GM23338 (cell line): ENCODE data around the gene CHST14. TPM values are rescaled to one million over a fixed set of nuclear protein-coding genes. Genes with fewer than 3 reads are reported as not detected.
"Not testable (repeated sequence)": the region's sequence is repeated elsewhere in the genome, so short reads cannot be mapped to it uniquely, and the experiment has no call there.

Experiments
- ATAC-seq: fragments of 200-7000 bp; cut with Tn5 transposase; 3 replicates; pipeline ENCODE4 v1.9.1; 2020
- DNase-seq: peaks from one replicate; pipeline ENCODE4 v3.0.0-alpha.2; 2015; ENCODE audit warnings: low spot score
- H2AFZ ChIP-seq: fragments of 200-600 bp; sonication (generic); 2 replicates; pipeline ENCODE4 v1.8.0; 2016; ENCODE audit warnings: antibody characterized with exemption, mild to moderate bottlenecking, moderate library complexity
- H3F3A ChIP-seq: fragments of 200-600 bp; sonication (generic); replicated peaks from 2 replicates; pipeline ENCODE4 v1.8.0; 2017; ENCODE audit warnings: antibody characterized with exemption, mixed run types, low read depth
- H3K27ac ChIP-seq: fragments of 200-600 bp; sonication (generic); 2 replicates; pipeline ENCODE4 v1.6.1; 2016; ENCODE audit warnings: low read depth
- H3K27me3 ChIP-seq: fragments of 200-600 bp; sonication (generic); 2 replicates; pipeline ENCODE4 v1.8.0; 2016; ENCODE audit warnings: mild to moderate bottlenecking, mixed run types, moderate library complexity; ENCODE audit not compliant: insufficient read depth
- H3K36me3 ChIP-seq: fragments of 200-600 bp; sonication (generic); 2 replicates; pipeline ENCODE4 v1.8.0; 2016; ENCODE audit warnings: mild to moderate bottlenecking; ENCODE audit not compliant: insufficient read depth
- H3K4me1 ChIP-seq: fragments of 200-600 bp; sonication (generic); 2 replicates; pipeline ENCODE4 v1.8.0; 2016; ENCODE audit warnings: mild to moderate bottlenecking, moderate library complexity; ENCODE audit not compliant: insufficient read depth
- H3K4me2 ChIP-seq: fragments of 200-600 bp; sonication (generic); 2 replicates; pipeline ENCODE4 v1.7.1; 2017; ENCODE audit warnings: mixed run types
- H3K4me3 ChIP-seq: fragments of 200-600 bp; sonication (generic); 2 replicates; pipeline ENCODE4 v1.6.1; 2016; ENCODE audit warnings: mixed run types
- H3K79me2 ChIP-seq: fragments of 200-600 bp; sonication (generic); replicated peaks from 2 replicates; pipeline ENCODE4 v1.8.0; 2017; ENCODE audit warnings: mild to moderate bottlenecking; ENCODE audit not compliant: insufficient read depth
- H3K9me2 ChIP-seq: fragments of 200-600 bp; sonication (generic); 2 replicates; pipeline ENCODE4 v1.8.0; 2017; ENCODE audit not compliant: insufficient read depth
- H4K20me1 ChIP-seq: fragments of 200-600 bp; sonication (generic); replicated peaks from 2 replicates; pipeline ENCODE4 v1.8.0; 2017; ENCODE audit warnings: mild to moderate bottlenecking; ENCODE audit not compliant: insufficient read depth
- H3K27ac Mint-ChIP-seq: 2 replicates; pipeline ENCODE4 v1.8.0; 2020; ENCODE audit warnings: inconsistent platforms, mild to moderate bottlenecking, moderate library complexity, mixed read lengths
- H3K27me3 Mint-ChIP-seq: 3 replicates; pipeline ENCODE4 v1.8.0; 2022; ENCODE audit warnings: low read depth, mild to moderate bottlenecking, moderate library complexity, mixed read lengths, inconsistent platforms; ENCODE audit not compliant: insufficient read depth, poor library complexity
- H3K36me3 Mint-ChIP-seq: 3 replicates; pipeline ENCODE4 v1.8.0; 2021; ENCODE audit warnings: low read depth, mild to moderate bottlenecking, inconsistent platforms, moderate library complexity, mixed read lengths
- H3K4me1 Mint-ChIP-seq: 3 replicates; pipeline ENCODE4 v1.8.0; 2020; ENCODE audit warnings: mild to moderate bottlenecking, inconsistent platforms, mixed read lengths
- H3K4me3 Mint-ChIP-seq: 3 replicates; pipeline ENCODE4 v1.8.0; 2021; ENCODE audit warnings: moderate library complexity, mild to moderate bottlenecking, inconsistent platforms, mixed read lengths
- H3K9me3 Mint-ChIP-seq: 3 replicates; pipeline ENCODE4 v1.8.0; 2020; ENCODE audit warnings: moderate library complexity, mild to moderate bottlenecking, inconsistent platforms, mixed read lengths
- CREB1 ChIP-seq: fragments of 250-450 bp; sonication (Bioruptor Pico); IDR thresholded peaks from 2 replicates; pipeline ENCODE4 v1.5.0; 2020; ENCODE audit warnings: low read depth, mild to moderate bottlenecking, moderate library complexity
- EZH2 ChIP-seq: fragments of 200-600 bp; sonication (generic); IDR thresholded peaks from one replicate; pipeline ENCODE4 v1.8.0; 2017; ENCODE audit warnings: antibody characterized with exemption, mild to moderate bottlenecking, low read depth; ENCODE audit not compliant: unreplicated experiment
- EZH2phosphoT487 ChIP-seq: fragments of 200-600 bp; sonication (generic); IDR thresholded peaks from one replicate; pipeline ENCODE4 v1.8.1; 2018; ENCODE audit warnings: antibody characterized with exemption; ENCODE audit not compliant: unreplicated experiment
- JUNB ChIP-seq: IDR thresholded peaks from one replicate; pipeline ENCODE4 v1.6.1; 2016; ENCODE audit warnings: antibody characterized with exemption; ENCODE audit not compliant: unreplicated experiment
- NANOG ChIP-seq: IDR thresholded peaks from 2 replicates; pipeline ENCODE4 v1.6.1; 2016; ENCODE audit warnings: antibody characterized with exemption, borderline replicate concordance
- STAT1 ChIP-seq: IDR thresholded peaks from one replicate; pipeline ENCODE4 v1.6.1; 2016; ENCODE audit warnings: antibody characterized with exemption; ENCODE audit not compliant: unreplicated experiment
- ZNF331 ChIP-seq: fragments of 250-450 bp; sonication (Bioruptor Pico); IDR thresholded peaks from 2 replicates; pipeline ENCODE4 v1.5.0; 2020; ENCODE audit warnings: low read depth, mild to moderate bottlenecking, moderate library complexity
- polyA plus RNA-seq: library from polyadenylated mRNA; unstranded; fragments of >200 nt; fragmentation: Nextera tagmentation; extraction: Ambion mirVana; gene quantifications from 2 replicates; pipeline ENCODE4 v1.2.1, GENCODE V29; 2016
- total RNA-seq: library from RNA; depleted of rRNA; stranded (reverse); fragments of >200 nt; shearing (Covaris generic); gene quantifications from 2 replicates; pipeline ENCODE4 v1.2.3, GENCODE V29; 2014
- TF ChIP-seq, protein P1 (sequence below): fragments of 250-450 bp; sonication (Bioruptor Pico); IDR thresholded peaks from 2 replicates; pipeline ENCODE4 v1.5.0; 2020; ENCODE audit warnings: mild to moderate bottlenecking, moderate library complexity
- TF ChIP-seq, protein P2 (sequence below): IDR thresholded peaks from 2 replicates; pipeline ENCODE4 v1.6.1; 2016; ENCODE audit warnings: antibody characterized with exemption

The CHST14 gene
- total and polyA plus RNA-seq, 2 experiments from 2014 or later: 8.4 to 15.6 TPM

DNA sequence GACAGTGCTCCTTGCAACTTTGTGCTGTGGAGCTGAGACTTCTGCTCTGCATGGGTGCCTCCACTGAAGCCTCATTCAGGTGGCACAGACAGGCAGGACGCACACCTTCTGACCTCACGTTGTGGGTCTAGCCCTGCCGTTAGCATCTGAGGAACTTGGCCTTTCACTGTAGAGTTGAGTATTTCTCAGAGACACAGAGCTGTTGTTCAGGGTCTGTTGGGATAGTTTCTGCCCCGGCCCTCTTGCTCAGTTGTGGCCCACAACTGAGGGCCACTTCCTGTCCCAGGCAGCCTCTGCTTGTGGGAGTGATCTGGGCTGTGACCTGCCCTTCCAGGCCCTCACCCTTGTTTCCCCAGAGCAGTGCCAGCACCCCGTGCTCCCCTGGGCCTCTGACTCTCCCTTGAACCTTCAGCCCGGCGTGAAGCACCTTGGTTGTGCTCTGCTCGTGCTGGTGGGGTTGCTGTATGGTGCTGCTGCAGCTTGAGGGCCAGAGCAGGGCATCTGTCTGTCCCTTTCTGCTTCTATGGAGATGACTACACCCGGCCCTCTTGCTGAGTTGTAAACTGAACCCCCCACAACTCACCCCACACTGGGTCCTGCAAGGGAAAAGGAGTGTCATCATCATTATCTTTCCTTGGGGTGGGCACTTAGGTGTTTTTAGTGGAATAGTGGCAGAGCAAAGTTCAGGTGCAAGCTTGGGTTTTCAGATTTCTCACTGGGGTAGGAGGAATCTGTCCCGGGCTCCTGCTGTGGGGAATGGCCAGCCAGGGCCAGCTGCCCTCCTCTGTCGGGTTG lies 18.3 kb upstream of the CHST14 start (continued):
- TF ChIP-seq CREB1 (CRISPR knock-in tag): no peak
- no peak for TF ChIP-seq NANOG
- TF ChIP-seq EZH2phosphoT487: no peak

DNA sequence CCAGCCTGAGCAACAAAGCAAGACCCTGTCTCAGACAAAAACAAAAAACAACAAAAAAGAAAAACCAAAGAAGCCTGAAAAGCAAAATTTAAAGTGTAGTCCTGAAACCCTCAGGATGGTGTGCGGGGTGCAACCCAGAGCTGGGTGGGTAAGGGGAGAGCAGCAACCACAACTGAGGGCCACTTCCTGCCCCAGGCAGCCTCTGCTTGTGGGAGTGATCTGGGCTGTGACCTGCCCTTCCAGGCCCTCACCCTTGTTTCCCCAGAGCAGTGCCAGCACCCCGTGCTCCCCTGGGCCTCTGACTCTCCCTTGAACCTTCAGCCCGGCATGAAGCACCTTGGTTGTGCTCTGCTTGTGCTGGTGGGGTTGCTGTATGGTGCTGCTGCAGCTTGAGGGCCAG lies 16.8 kb upstream of the CHST14 start:
- peaks cover 95% of the 10 kb centered on the region for H3K79me2 ChIP-seq
- not testable (repeated sequence) for H3K4me2 ChIP-seq, H3K27me3 ChIP-seq, H3K36me3 ChIP-seq, H3K4me3 ChIP-seq, ATAC-seq, H2AFZ ChIP-seq, H3F3A ChIP-seq, H3K9me2 ChIP-seq, DNase-seq, H3K9me3 Mint-ChIP-seq, H3K27ac ChIP-seq
- Mint-ChIP-seq H3K27ac (0 out of 2 replicates have a peak overlapping the region, but pooled peaks have one; percentile 11), H3K27me3 (peaks cover 18% of the 10 kb centered on the region), H3K4me3 (peak overlapping the region; percentile 20; the same call in 1 of the 3 replicates), H3K4me1 (peaks cover 81% of the 10 kb centered on the region), H3K36me3 (peaks cover 11% of the 10 kb centered on the region; the same call in 2 of the 3 replicates)
- H3K4me1 ChIP-seq: peaks cover 48% of the 10 kb centered on the region
- peaks cover 53% of the 10 kb centered on the region for H4K20me1 ChIP-seq

DNA sequence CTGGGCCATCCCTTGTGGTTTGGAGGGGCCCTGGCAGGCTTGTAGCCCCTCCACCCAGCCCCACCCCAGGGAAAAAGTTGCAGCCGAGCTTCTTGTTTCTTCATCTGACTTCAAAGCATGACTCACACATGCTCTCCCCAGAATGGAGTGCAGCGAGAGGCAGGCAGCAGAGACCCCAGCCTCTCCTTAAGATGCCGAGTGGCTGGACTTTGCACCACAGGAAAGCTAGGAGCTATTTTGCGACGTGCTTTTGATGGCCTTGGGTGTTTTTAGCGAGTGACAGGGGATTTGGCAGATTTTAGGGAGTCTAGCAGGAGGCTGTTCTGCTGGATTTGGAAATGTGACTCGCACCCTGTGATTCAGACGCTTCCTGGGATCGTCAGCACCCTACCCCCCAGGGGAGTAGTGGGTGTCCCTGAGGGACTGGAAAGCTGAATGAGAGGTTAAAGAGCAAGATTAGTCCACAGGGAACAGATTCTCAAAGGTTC lies 15.8 kb upstream of the CHST14 start:
- no peak for ATAC-seq
- TF ChIP-seq, protein P1, sequence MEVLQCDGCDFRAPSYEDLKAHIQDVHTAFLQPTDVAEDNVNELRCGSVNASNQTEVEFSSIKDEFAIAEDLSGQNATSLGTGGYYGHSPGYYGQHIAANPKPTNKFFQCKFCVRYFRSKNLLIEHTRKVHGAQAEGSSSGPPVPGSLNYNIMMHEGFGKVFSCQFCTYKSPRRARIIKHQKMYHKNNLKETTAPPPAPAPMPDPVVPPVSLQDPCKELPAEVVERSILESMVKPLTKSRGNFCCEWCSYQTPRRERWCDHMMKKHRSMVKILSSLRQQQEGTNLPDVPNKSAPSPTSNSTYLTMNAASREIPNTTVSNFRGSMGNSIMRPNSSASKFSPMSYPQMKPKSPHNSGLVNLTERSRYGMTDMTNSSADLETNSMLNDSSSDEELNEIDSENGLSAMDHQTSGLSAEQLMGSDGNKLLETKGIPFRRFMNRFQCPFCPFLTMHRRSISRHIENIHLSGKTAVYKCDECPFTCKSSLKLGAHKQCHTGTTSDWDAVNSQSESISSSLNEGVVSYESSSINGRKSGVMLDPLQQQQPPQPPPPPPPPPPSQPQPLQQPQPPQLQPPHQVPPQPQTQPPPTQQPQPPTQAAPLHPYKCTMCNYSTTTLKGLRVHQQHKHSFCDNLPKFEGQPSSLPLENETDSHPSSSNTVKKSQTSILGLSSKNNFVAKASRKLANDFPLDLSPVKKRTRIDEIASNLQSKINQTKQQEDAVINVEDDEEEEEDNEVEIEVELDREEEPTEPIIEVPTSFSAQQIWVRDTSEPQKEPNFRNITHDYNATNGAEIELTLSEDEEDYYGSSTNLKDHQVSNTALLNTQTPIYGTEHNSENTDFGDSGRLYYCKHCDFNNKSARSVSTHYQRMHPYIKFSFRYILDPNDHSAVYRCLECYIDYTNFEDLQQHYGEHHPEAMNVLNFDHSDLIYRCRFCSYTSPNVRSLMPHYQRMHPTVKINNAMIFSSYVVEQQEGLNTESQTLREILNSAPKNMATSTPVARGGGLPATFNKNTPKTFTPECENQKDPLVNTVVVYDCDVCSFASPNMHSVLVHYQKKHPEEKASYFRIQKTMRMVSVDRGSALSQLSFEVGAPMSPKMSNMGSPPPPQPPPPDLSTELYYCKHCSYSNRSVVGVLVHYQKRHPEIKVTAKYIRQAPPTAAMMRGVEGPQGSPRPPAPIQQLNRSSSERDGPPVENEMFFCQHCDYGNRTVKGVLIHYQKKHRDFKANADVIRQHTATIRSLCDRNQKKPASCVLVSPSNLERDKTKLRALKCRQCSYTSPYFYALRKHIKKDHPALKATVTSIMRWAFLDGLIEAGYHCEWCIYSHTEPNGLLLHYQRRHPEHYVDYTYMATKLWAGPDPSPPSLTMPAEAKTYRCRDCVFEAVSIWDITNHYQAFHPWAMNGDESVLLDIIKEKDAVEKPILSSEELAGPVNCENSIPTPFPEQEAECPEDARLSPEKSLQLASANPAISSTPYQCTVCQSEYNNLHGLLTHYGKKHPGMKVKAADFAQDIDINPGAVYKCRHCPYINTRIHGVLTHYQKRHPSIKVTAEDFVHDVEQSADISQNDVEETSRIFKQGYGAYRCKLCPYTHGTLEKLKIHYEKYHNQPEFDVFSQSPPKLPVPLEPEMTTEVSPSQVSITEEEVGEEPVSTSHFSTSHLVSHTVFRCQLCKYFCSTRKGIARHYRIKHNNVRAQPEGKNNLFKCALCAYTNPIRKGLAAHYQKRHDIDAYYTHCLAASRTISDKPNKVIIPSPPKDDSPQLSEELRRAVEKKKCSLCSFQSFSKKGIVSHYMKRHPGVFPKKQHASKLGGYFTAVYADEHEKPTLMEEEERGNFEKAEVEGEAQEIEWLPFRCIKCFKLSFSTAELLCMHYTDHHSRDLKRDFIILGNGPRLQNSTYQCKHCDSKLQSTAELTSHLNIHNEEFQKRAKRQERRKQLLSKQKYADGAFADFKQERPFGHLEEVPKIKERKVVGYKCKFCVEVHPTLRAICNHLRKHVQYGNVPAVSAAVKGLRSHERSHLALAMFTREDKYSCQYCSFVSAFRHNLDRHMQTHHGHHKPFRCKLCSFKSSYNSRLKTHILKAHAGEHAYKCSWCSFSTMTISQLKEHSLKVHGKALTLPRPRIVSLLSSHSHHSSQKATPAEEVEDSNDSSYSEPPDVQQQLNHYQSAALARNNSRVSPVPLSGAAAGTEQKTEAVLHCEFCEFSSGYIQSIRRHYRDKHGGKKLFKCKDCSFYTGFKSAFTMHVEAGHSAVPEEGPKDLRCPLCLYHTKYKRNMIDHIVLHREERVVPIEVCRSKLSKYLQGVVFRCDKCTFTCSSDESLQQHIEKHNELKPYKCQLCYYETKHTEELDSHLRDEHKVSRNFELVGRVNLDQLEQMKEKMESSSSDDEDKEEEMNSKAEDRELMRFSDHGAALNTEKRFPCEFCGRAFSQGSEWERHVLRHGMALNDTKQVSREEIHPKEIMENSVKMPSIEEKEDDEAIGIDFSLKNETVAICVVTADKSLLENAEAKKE: no peak
- no peak for TF ChIP-seq EZH2
- TF ChIP-seq EZH2phosphoT487: no peak
- TF ChIP-seq JUNB: no peak
- TF ChIP-seq, protein P2, sequence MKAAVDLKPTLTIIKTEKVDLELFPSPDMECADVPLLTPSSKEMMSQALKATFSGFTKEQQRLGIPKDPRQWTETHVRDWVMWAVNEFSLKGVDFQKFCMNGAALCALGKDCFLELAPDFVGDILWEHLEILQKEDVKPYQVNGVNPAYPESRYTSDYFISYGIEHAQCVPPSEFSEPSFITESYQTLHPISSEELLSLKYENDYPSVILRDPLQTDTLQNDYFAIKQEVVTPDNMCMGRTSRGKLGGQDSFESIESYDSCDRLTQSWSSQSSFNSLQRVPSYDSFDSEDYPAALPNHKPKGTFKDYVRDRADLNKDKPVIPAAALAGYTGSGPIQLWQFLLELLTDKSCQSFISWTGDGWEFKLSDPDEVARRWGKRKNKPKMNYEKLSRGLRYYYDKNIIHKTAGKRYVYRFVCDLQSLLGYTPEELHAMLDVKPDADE: no peak
- no peak for TF ChIP-seq STAT1
- TF ChIP-seq ZNF331: no peak

More for the DNA sequence above, 15.8 kb upstream of the CHST14 start:
- Histone ChIP-seq H3F3A (no peaks in the 10 kb centered on the region), H3K79me2 (peaks cover 89% of the 10 kb centered on the region), H3K4me2 (no peak overlapping the region), H3K27me3 (no peaks in the 10 kb centered on the region), H3K36me3 (no peaks in the 10 kb centered on the region; the same call in none of the 2 replicates), H3K4me3 (no peak overlapping the region), H4K20me1 (peaks cover 48% of the 10 kb centered on the region), H3K27ac (no peak overlapping the region), H2AFZ (no peak overlapping the region), H3K4me1 (peaks cover 44% of the 10 kb centered on the region), H3K9me2 (no peaks in the 10 kb centered on the region)
- no peak overlapping the region; the same call in 2 of the 3 replicates for H3K4me3 Mint-ChIP-seq
- H3K27me3 Mint-ChIP-seq: peaks cover 13% of the 10 kb centered on the region
- DNase-seq: no peak
- peak overlapping the region; percentile 51 for H3K27ac Mint-ChIP-seq
- peaks cover 74% of the 10 kb centered on the region for H3K4me1 Mint-ChIP-seq
- H3K36me3 Mint-ChIP-seq: peaks cover 10% of the 10 kb centered on the region
- no peaks in the 10 kb centered on the region for H3K9me3 Mint-ChIP-seq
